HL-60 (cell line): Measurements from ENCODE around the gene MEF2C.
"Not testable (repeated sequence)": the region's sequence is repeated elsewhere in the genome, so short reads cannot be mapped to it uniquely, and the experiment has no call there.

ENCODE experiments used
- DNase-seq, 2 experiments: peaks; one replicate each; pipeline ENCODE4 v3.0.0-alpha.2; 2010 to 2020; ENCODE audit warnings: low read depth in 1 of 2, low spot score in 1 of 2
- H3K27ac ChIP-seq: fragments of 250-450 bp; sonication (Bioruptor Pico); replicated peaks from 2 replicates; pipeline ENCODE4 v1.5.1; 2020; ENCODE audit warnings: mild to moderate bottlenecking, moderate library complexity
- H3K27me3 ChIP-seq: fragments of 250-450 bp; sonication (Bioruptor Pico); 2 replicates; pipeline ENCODE4 v1.5.1; 2021; ENCODE audit warnings: mild to moderate bottlenecking, moderate library complexity; ENCODE audit not compliant: insufficient read depth, poor library complexity, severe bottlenecking
- H3K4me3 ChIP-seq: replicated peaks from 2 replicates; pipeline ENCODE4 v1.5.1; 2011; ENCODE audit warnings: mild to moderate bottlenecking, control low read depth, low read length; ENCODE audit not compliant: insufficient read depth
- CTCF ChIP-seq: IDR thresholded peaks from one replicate; pipeline ENCODE4 v1.5.1; 2011; ENCODE audit warnings: low read length, control low read depth, inconsistent platforms; ENCODE audit not compliant: insufficient read depth
- GABPA ChIP-seq: IDR thresholded peaks from 2 replicates; pipeline ENCODE4 v1.6.1; 2012; ENCODE audit warnings: low read depth
- POLR2AphosphoS5 ChIP-seq: IDR thresholded peaks from 2 replicates; pipeline ENCODE4 v1.6.1; 2012; ENCODE audit warnings: low read depth
- REST ChIP-seq: IDR thresholded peaks from 2 replicates; pipeline ENCODE4 v1.6.1; 2012; ENCODE audit warnings: low read depth; ENCODE audit not compliant: insufficient replicate concordance
- SPI1 ChIP-seq: IDR thresholded peaks from 2 replicates; pipeline ENCODE4 v1.6.1; 2012; ENCODE audit warnings: low read depth, mild to moderate bottlenecking, borderline replicate concordance

MEF2C gene

GRCh38 chr5:88858392-88858791 is 24.6 kb downstream of the MEF2C start:
- TF ChIP-seq POLR2AphosphoS5 (no peak), SPI1 (no peak), CTCF (no peak)
- Histone ChIP-seq H3K27me3 (no peaks in the 10 kb centered on the region), H3K4me3 (no peak overlapping the region), H3K27ac (no peak overlapping the region)
- no peak for DNase-seq

- H3K27ac ChIP-seq, DNase-seq, H3K4me3 ChIP-seq, H3K27me3 ChIP-seq: not testable (repeated sequence)
Observed at GRCh38 chr5:88856381-88856780, 26.6 kb downstream of the MEF2C start.

- no peak overlapping the region for H3K4me3 ChIP-seq
- TF ChIP-seq REST (no peak), GABPA (no peak), CTCF (no peak), SPI1 (no peak), POLR2AphosphoS5 (no peak)
- H3K27ac ChIP-seq = no peak overlapping the region
- no peaks in the 10 kb centered on the region for H3K27me3 ChIP-seq
- DNase-seq = no peak
Observed at GRCh38 chr5:88854769-88855168, 28.2 kb downstream of the MEF2C start.

GRCh38 chr5:88847420-88847819 is 35.6 kb downstream of the MEF2C start:
- Histone ChIP-seq H3K4me3 (no peak overlapping the region), H3K27me3 (no peaks in the 10 kb centered on the region), H3K27ac (no peak overlapping the region)
- no peak for DNase-seq
- no peak for TF ChIP-seq CTCF
- no peak for TF ChIP-seq GABPA
- TF ChIP-seq SPI1 = no peak
- no peak for TF ChIP-seq REST
- TF ChIP-seq POLR2AphosphoS5 = no peak
